Esophagus squamous epithelium (tissue), 4 donors: Measurements from ENCODE around the gene TXNDC12.

Experiments
- CTCF ChIP-seq, 6 experiments: fragments of 450-650 bp in 4 of 6; fragments of 200-600 bp in 2 of 6; sonication (generic) in 2 of 6; IDR thresholded peaks; one replicate each; pipeline ENCODE4 v1.5.1; 2016 to 2019; ENCODE audit warnings: antibody characterized with exemption in 6 of 6, mild to moderate bottlenecking in 4 of 6, moderate library complexity in 4 of 6
- POLR2A ChIP-seq, 4 donors: fragments of 450-650 bp; IDR thresholded peaks; one replicate each; pipeline ENCODE4 v1.6.1; 2017; ENCODE audit warnings: antibody characterized with exemption in 4 of 4, mild to moderate bottlenecking in 4 of 4, moderate library complexity in 3 of 4

GRCh38 chr1:52053862-52054261, 1.1 kb downstream of the TXNDC12 start:
- TF ChIP-seq CTCF (IDR thresholded peaks at IDR 0.05) (no peak), POLR2A (IDR thresholded peaks at IDR 0.05) (no peak)
